Cardiac muscle cell (in vitro differentiated cells and primary cell): ENCODE measurements around the gene ARHGAP5. TPM values are rescaled to one million over a fixed set of nuclear protein-coding genes. Genes with fewer than 3 reads are reported as not detected.

ENCODE experiments used
- DNase-seq, 2 donors: peaks; one replicate each; pipeline versions ENCODE4 v3.0.0 to v3.0.0-alpha.2; 2010 to 2017; ENCODE audit warnings: low read depth in 1 of 2, low spot score in 1 of 2
- H3K27ac ChIP-seq: fragments of 200-600 bp; sonication (generic); 2 replicates; pipeline ENCODE4 v1.5.1; 2016
- H3K27me3 ChIP-seq: fragments of 200-600 bp; sonication (generic); 2 replicates; pipeline ENCODE4 v1.6.0; 2016; ENCODE audit warnings: control low read depth
- H3K36me3 ChIP-seq: fragments of 200-600 bp; sonication (generic); 2 replicates; pipeline ENCODE4 v1.5.1; 2016; ENCODE audit warnings: control low read depth
- H3K4me1 ChIP-seq: fragments of 200-600 bp; sonication (generic); 2 replicates; pipeline ENCODE4 v1.8.1; 2017; ENCODE audit warnings: low read depth, mild to moderate bottlenecking, mixed run types
- H3K4me3 ChIP-seq: fragments of 200-600 bp; sonication (generic); 2 replicates; pipeline ENCODE4 v1.5.1; 2016; ENCODE audit warnings: mild to moderate bottlenecking
- H3K9me3 ChIP-seq: fragments of 200-600 bp; sonication (generic); 2 replicates; pipeline ENCODE4 v1.5.1; 2017; ENCODE audit warnings: low read depth, mild to moderate bottlenecking, control low read depth
- polyA plus RNA-seq: library from polyadenylated mRNA; unstranded; fragments of >200 nt; fragmentation: Nextera tagmentation; extraction: Ambion mirVana; gene quantifications from 2 replicates; pipeline ENCODE4 v1.2.1, GENCODE V29; 2016
- total RNA-seq: library from RNA; depleted of rRNA; stranded (reverse); fragments of >200 nt; gene quantifications from 2 replicates; pipeline ENCODE4 v1.2.3, GENCODE V29; 2016
- TF ChIP-seq, protein P1 (sequence below): IDR thresholded peaks from 2 replicates; pipeline ENCODE4 v1.5.1; 2012; ENCODE audit warnings: low read depth, mild to moderate bottlenecking, low read length

Gene ARHGAP5
- total and polyA plus RNA-seq, 2 experiments from 2014 or later, result 12.9 to 77.5 TPM

DNA sequence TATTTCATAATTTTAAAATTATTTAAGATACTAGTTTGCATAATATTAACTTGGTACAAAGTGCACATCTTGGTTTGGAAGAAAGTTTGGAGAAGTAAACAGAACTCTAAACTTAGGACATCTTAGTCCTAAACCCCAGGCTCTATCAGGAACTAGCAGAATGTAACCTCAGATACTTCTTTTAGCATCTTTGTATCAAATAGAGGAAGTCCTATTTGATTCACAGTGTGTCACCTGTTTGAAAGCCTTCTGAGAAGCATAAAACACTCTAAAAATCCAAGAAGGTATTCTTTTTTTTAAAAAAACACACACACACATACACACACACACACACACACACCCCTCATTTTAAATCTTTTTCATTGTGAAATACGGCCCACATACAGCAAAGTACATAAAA lies 112.7 kb downstream of the ARHGAP5 start:
- H3K9me3 ChIP-seq, result no peaks in the 10 kb centered on the region
- H3K36me3 ChIP-seq, result no peaks in the 10 kb centered on the region
- TF ChIP-seq, protein P1, sequence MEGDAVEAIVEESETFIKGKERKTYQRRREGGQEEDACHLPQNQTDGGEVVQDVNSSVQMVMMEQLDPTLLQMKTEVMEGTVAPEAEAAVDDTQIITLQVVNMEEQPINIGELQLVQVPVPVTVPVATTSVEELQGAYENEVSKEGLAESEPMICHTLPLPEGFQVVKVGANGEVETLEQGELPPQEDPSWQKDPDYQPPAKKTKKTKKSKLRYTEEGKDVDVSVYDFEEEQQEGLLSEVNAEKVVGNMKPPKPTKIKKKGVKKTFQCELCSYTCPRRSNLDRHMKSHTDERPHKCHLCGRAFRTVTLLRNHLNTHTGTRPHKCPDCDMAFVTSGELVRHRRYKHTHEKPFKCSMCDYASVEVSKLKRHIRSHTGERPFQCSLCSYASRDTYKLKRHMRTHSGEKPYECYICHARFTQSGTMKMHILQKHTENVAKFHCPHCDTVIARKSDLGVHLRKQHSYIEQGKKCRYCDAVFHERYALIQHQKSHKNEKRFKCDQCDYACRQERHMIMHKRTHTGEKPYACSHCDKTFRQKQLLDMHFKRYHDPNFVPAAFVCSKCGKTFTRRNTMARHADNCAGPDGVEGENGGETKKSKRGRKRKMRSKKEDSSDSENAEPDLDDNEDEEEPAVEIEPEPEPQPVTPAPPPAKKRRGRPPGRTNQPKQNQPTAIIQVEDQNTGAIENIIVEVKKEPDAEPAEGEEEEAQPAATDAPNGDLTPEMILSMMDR, result no peak

DNA sequence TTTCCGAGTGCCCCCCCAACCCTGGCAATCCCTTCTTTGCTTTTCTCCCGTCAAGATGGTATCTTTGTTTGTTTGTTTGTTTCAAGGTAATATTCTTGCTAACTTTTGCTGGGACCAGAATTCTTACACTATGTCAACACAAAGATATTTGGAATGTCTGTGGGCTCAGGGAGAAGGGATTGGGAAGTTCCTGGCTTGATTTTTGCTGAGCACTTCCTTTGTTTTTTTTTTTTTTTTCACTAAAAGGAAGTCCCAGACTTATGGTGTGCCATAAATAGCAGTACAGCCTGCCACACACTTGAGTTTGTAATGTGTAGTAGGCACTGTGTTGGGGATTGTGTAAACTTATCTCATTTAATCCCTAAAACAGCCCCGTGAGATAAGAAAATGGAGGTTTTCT lies 113.6 kb downstream of the ARHGAP5 start:
- peak in 1 of 2 donors; percentile 31 for DNase-seq
- H3K4me3 ChIP-seq, result no peak overlapping the region
- no peaks in the 10 kb centered on the region for H3K4me1 ChIP-seq
- H3K36me3 ChIP-seq, result no peaks in the 10 kb centered on the region
- no peak overlapping the region for H3K27ac ChIP-seq
- no peaks in the 10 kb centered on the region for H3K27me3 ChIP-seq
- TF ChIP-seq, protein P1, result no peak
- no peaks in the 10 kb centered on the region for H3K9me3 ChIP-seq

More for the DNA sequence above, 112.7 kb downstream of the ARHGAP5 start:
- H3K27me3 ChIP-seq, result no peaks in the 10 kb centered on the region
- H3K27ac ChIP-seq, result no peak overlapping the region
- no peaks in the 10 kb centered on the region for H3K4me1 ChIP-seq
- no peak for DNase-seq
- H3K4me3 ChIP-seq, result no peak overlapping the region

DNA sequence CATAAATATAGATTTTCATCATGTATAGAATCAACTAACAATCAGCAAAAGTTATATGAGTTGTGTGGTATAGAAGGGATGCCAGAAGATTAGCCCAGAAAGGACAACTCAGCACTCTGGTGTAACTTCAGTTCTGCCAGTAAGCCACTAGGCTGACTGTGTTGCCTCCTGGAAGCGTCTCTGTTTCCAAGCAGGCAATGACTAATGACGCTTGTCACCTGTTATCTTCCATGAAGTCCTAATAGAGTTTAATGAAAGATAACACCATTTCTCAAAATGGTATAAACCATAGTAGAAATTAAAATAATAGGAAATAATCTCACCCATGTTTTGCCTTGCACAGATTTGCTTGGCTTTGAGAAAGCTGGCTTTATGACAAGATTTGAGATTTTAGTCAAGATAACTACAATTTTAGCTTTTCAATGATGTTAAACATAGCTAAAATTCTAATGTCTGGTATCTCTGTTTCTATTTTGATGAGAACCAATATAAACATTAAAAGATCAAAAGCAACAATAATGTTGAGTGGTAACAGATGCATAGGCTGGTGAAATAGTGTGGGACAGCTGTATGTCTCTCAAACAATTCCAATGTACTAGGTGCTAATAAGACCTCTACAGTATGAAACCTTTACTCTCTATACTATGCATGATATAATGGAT lies 115.7 kb downstream of the ARHGAP5 start:
- TF ChIP-seq, protein P1, result no peak
- no peak for DNase-seq

DNA sequence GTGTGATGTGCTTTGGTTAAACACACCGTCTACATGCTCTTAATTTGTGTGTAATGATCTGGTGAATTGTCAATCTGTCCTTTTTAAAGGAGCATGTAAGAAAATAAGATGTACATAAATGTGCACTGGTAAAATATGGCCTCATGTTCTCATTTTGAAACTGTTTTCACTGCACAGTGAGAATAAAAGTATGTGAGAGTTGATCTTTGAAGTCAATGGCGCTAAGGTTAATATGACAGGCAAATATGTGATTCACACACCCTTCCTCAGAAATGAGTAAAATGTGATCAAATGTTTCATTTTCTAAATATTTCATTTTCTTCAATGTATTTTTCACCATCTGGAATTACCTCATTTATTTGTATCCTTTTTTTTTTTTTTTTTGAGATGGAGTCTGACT lies 116.4 kb downstream of the ARHGAP5 start:
- no peak for DNase-seq
- no peaks in the 10 kb centered on the region for H3K36me3 ChIP-seq
- TF ChIP-seq, protein P1, result no peak
- H3K27ac ChIP-seq, result no peak overlapping the region
- H3K4me1 ChIP-seq, result no peaks in the 10 kb centered on the region
- H3K4me3 ChIP-seq, result no peak overlapping the region
- no peaks in the 10 kb centered on the region for H3K27me3 ChIP-seq
- H3K9me3 ChIP-seq, result no peaks in the 10 kb centered on the region

More for the DNA sequence above, 115.7 kb downstream of the ARHGAP5 start:
- H3K36me3 ChIP-seq, result no peaks in the 10 kb centered on the region
- no peaks in the 10 kb centered on the region for H3K4me1 ChIP-seq
- no peak overlapping the region for H3K4me3 ChIP-seq
- no peak overlapping the region for H3K27ac ChIP-seq
- H3K27me3 ChIP-seq, result no peaks in the 10 kb centered on the region
- H3K9me3 ChIP-seq, result no peaks in the 10 kb centered on the region

DNA sequence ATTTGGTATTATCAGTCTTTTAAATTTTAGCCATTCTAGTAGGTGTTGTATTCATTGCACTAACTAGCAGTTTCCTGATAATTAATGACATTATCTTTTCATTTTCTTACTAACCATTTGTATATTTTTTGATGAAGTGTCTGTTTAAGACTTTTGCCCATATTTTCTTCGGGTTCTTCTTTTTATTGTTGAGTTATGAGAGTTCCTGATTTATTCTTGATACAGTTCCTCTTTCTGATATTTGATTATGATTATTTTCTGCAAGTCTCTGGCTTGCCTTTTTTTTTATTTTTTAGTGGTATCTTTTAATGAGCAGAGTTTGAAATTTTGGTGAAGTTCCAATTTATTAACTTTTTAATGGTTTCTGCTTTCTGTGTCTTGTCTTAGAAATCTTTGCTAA lies 118.5 kb downstream of the ARHGAP5 start:
- Histone ChIP-seq H3K4me1 (no peaks in the 10 kb centered on the region), H3K27ac (no peak overlapping the region), H3K4me3 (no peak overlapping the region), H3K36me3 (no peaks in the 10 kb centered on the region), H3K27me3 (no peaks in the 10 kb centered on the region), H3K9me3 (no peaks in the 10 kb centered on the region)
- TF ChIP-seq, protein P1, result no peak
- no peak for DNase-seq

DNA sequence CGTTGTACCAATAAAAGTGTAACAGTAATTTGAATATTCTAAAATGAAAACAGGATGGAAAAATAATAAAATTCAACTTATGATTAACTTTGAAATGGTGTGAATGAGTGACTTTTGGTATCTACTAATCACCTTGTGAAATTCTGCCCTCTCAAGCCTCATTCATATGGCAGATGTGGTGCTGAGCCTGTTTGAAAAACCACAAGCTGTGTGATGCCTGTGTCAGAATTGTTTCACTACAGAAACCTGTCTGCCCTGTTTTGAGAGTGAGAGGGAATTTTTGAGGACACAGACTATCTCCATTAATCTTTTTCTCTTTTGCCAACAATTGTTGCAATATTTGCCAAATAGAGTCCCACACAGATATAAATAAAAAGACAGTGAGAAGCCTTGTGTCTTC lies 120.8 kb downstream of the ARHGAP5 start:
- Histone ChIP-seq H3K9me3 (no peaks in the 10 kb centered on the region), H3K27ac (peak overlapping the region; percentile 13), H3K4me3 (no peak overlapping the region), H3K4me1 (no peaks in the 10 kb centered on the region), H3K27me3 (no peaks in the 10 kb centered on the region), H3K36me3 (no peaks in the 10 kb centered on the region)
- TF ChIP-seq, protein P1, result no peak
- no peak for DNase-seq
